Esophagus squamous epithelium (tissue), 4 donors: ENCODE results near the gene C5orf58.

ENCODE experiments used
- CTCF ChIP-seq, 6 experiments: fragments of 450-650 bp in 4 of 6; fragments of 200-600 bp in 2 of 6; sonication (generic) in 2 of 6; IDR thresholded peaks; one replicate each; pipeline ENCODE4 v1.5.1; 2016 to 2019; ENCODE audit warnings: antibody characterized with exemption in 6 of 6, mild to moderate bottlenecking in 4 of 6, moderate library complexity in 4 of 6
- POLR2A ChIP-seq, 4 donors: fragments of 450-650 bp; IDR thresholded peaks; one replicate each; pipeline ENCODE4 v1.6.1; 2017; ENCODE audit warnings: antibody characterized with exemption in 4 of 4, mild to moderate bottlenecking in 4 of 4, moderate library complexity in 3 of 4

- TF ChIP-seq POLR2A (IDR thresholded peaks at IDR 0.05): no peak
- no peak for TF ChIP-seq CTCF (IDR thresholded peaks at IDR 0.05)
Observed at GRCh38 chr5:170262061-170263045, 29.6 kb downstream of the C5orf58 start.
